Neural cell (in vitro differentiated cells): ENCODE data around the gene PTPRG. TPM values are rescaled to one million over a fixed set of nuclear protein-coding genes. Genes with fewer than 3 reads are reported as not detected.

Source experiments
- H2AFZ ChIP-seq: fragments of 200-600, 300-800 bp; sonication (generic), shearing (Covaris generic); 2 replicates; pipeline ENCODE4 v1.6.0; 2014; ENCODE audit warnings: low read depth, mild to moderate bottlenecking, antibody characterized with exemption, low read length, moderate library complexity
- H3F3A ChIP-seq: fragments of 200-600 bp; shearing (Covaris generic); 2 replicates; pipeline ENCODE4 v1.6.1; 2016; ENCODE audit warnings: mild to moderate bottlenecking, moderate library complexity, mixed read lengths, antibody characterized with exemption, low read length; ENCODE audit not compliant: insufficient read depth, poor library complexity, severe bottlenecking
- H3K27ac ChIP-seq: fragments of 200-600, 300-800 bp; sonication (generic), shearing (Covaris generic); 2 replicates; pipeline ENCODE4 v1.5.1; 2014; ENCODE audit warnings: mild to moderate bottlenecking, low read length, moderate library complexity
- H3K27me3 ChIP-seq: fragments of 300-800, 200-600 bp; sonication (generic), shearing (Covaris generic); 2 replicates; pipeline ENCODE4 v1.6.0; 2014; ENCODE audit warnings: mild to moderate bottlenecking, low read depth, low read length, moderate library complexity; ENCODE audit not compliant: insufficient read depth
- H3K36me3 ChIP-seq: fragments of 300-800, 200-600 bp; sonication (generic), shearing (Covaris generic); 2 replicates; pipeline ENCODE4 v1.5.1; 2014; ENCODE audit warnings: mild to moderate bottlenecking, antibody characterized with exemption, low read length, moderate library complexity; ENCODE audit not compliant: insufficient read depth
- H3K4me2 ChIP-seq: fragments of 300-800, 200-600 bp; sonication (generic), shearing (Covaris generic); 2 replicates; pipeline ENCODE4 v1.6.0; 2014; ENCODE audit warnings: mild to moderate bottlenecking, low read length
- H3K4me3 ChIP-seq: fragments of 300-800, 200-600 bp; sonication (generic), shearing (Covaris generic); 2 replicates; pipeline ENCODE4 v1.5.1; 2014; ENCODE audit warnings: mild to moderate bottlenecking, low read length, moderate library complexity
- H3K79me2 ChIP-seq: fragments of 200-600 bp; shearing (Covaris generic); replicated peaks from 2 replicates; pipeline ENCODE4 v1.6.0; 2014; ENCODE audit warnings: mild to moderate bottlenecking, low read length, moderate library complexity; ENCODE audit not compliant: insufficient read depth
- H3K9ac ChIP-seq: fragments of 300-800, 200-600 bp; sonication (generic), shearing (Covaris generic); 2 replicates; pipeline ENCODE4 v1.6.1; 2016; ENCODE audit warnings: mild to moderate bottlenecking, low read length, mixed read lengths
- H3K9me2 ChIP-seq: fragments of 200-600 bp; shearing (Covaris generic); 2 replicates; pipeline ENCODE4 v1.6.1; 2016; ENCODE audit warnings: mild to moderate bottlenecking, low read length, mixed read lengths; ENCODE audit not compliant: insufficient read depth
- H3K9me3 ChIP-seq: fragments of 200-600, 300-800 bp; sonication (generic), shearing (Covaris generic); 2 replicates; pipeline ENCODE4 v1.6.1; 2016; ENCODE audit warnings: mild to moderate bottlenecking, mixed run types, low read length, moderate library complexity, mixed read lengths
- H4K20me1 ChIP-seq: fragments of 200-600 bp; shearing (Covaris generic); 2 replicates; pipeline ENCODE4 v1.6.1; 2016; ENCODE audit warnings: mild to moderate bottlenecking, mixed run types; ENCODE audit not compliant: insufficient read depth
- EP300 ChIP-seq: fragments of 450-650 bp; conservative IDR thresholded peaks from 2 replicates; pipeline ENCODE4 v1.6.1; 2014; ENCODE audit warnings: antibody characterized with exemption, mild to moderate bottlenecking, moderate library complexity; ENCODE audit not compliant: poor library complexity, severe bottlenecking
- EZH2 ChIP-seq: fragments of 200-600, 300-800 bp; shearing (Covaris generic), sonication (generic); IDR thresholded peaks from 2 replicates; pipeline ENCODE4 v1.6.1; 2014; ENCODE audit warnings: antibody characterized with exemption, low read length, borderline replicate concordance, mild to moderate bottlenecking; ENCODE audit not compliant: insufficient read depth, poor library complexity, severe bottlenecking
- MXI1 ChIP-seq: fragments of 450-650 bp; conservative IDR thresholded peaks from 2 replicates; pipeline ENCODE4 v1.6.1; 2014; ENCODE audit warnings: antibody characterized with exemption, mild to moderate bottlenecking; ENCODE audit not compliant: poor library complexity, severe bottlenecking
- POLR2AphosphoS5 ChIP-seq: IDR thresholded peaks from 2 replicates; pipeline ENCODE4 v1.6.1; 2012
- RAD21 ChIP-seq: fragments of 450-650 bp; conservative IDR thresholded peaks from 2 replicates; pipeline ENCODE4 v1.6.1; 2014; ENCODE audit warnings: antibody characterized with exemption, mild to moderate bottlenecking, moderate library complexity
- SMC3 ChIP-seq: fragments of 450-650 bp; conservative IDR thresholded peaks from 2 replicates; pipeline ENCODE4 v1.6.1; 2014; ENCODE audit warnings: antibody characterized with exemption, mild to moderate bottlenecking, moderate library complexity; ENCODE audit not compliant: poor library complexity
- TAF1 ChIP-seq: IDR thresholded peaks from 2 replicates; pipeline ENCODE4 v1.6.1; 2012; ENCODE audit warnings: low read depth
- polyA plus RNA-seq: library from polyadenylated mRNA; depleted of rRNA; stranded (reverse); fragments of >200 nt; gene quantifications from 2 replicates; pipeline ENCODE4 v1.2.3, GENCODE V29; 2014
- TF ChIP-seq, protein P1 (sequence below): IDR thresholded peaks from 2 replicates; pipeline ENCODE4 v1.6.1; 2012; ENCODE audit warnings: borderline replicate concordance
- TF ChIP-seq, protein P2 (sequence below): fragments of 450-650 bp; IDR thresholded peaks from 2 replicates; pipeline ENCODE4 v1.5.1; 2014; ENCODE audit warnings: antibody characterized with exemption, mild to moderate bottlenecking, moderate library complexity; ENCODE audit not compliant: poor library complexity, severe bottlenecking

Gene PTPRG
- polyA plus RNA-seq, 1 donor from 2014 or later: 33.1 TPM

DNA sequence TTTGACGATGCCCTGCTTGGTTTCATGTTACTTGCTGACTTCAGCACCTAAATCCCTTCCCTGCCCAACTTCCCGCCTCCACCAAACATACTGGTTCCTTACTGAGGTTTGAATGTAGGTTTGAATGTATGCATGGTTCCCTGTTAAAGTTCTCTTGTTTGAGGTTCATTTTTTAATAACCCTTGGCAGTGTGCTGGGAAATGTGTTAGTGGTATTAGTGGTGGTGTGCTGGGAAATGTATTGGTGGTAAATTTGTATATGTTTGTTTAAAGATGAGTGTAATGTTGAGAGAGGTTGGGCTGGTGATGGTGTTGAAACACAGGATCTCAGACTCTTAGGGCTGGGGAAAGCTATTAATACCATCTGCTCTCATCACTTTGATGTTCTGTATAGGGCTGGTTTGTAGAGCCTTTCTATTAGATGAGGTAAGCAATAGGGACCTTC is 392.7 kb downstream of the PTPRG start:
- Histone ChIP-seq H3K4me3 (no peak overlapping the region), H3K27me3 (no peaks in the 10 kb centered on the region)
- TF ChIP-seq EP300 (no peak), EZH2 (no peak), SMC3 (no peak), POLR2AphosphoS5 (no peak), RAD21 (no peak), TAF1 (no peak)
- TF ChIP-seq, protein P1, sequence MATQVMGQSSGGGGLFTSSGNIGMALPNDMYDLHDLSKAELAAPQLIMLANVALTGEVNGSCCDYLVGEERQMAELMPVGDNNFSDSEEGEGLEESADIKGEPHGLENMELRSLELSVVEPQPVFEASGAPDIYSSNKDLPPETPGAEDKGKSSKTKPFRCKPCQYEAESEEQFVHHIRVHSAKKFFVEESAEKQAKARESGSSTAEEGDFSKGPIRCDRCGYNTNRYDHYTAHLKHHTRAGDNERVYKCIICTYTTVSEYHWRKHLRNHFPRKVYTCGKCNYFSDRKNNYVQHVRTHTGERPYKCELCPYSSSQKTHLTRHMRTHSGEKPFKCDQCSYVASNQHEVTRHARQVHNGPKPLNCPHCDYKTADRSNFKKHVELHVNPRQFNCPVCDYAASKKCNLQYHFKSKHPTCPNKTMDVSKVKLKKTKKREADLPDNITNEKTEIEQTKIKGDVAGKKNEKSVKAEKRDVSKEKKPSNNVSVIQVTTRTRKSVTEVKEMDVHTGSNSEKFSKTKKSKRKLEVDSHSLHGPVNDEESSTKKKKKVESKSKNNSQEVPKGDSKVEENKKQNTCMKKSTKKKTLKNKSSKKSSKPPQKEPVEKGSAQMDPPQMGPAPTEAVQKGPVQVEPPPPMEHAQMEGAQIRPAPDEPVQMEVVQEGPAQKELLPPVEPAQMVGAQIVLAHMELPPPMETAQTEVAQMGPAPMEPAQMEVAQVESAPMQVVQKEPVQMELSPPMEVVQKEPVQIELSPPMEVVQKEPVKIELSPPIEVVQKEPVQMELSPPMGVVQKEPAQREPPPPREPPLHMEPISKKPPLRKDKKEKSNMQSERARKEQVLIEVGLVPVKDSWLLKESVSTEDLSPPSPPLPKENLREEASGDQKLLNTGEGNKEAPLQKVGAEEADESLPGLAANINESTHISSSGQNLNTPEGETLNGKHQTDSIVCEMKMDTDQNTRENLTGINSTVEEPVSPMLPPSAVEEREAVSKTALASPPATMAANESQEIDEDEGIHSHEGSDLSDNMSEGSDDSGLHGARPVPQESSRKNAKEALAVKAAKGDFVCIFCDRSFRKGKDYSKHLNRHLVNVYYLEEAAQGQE: no peak
- TF ChIP-seq, protein P2, sequence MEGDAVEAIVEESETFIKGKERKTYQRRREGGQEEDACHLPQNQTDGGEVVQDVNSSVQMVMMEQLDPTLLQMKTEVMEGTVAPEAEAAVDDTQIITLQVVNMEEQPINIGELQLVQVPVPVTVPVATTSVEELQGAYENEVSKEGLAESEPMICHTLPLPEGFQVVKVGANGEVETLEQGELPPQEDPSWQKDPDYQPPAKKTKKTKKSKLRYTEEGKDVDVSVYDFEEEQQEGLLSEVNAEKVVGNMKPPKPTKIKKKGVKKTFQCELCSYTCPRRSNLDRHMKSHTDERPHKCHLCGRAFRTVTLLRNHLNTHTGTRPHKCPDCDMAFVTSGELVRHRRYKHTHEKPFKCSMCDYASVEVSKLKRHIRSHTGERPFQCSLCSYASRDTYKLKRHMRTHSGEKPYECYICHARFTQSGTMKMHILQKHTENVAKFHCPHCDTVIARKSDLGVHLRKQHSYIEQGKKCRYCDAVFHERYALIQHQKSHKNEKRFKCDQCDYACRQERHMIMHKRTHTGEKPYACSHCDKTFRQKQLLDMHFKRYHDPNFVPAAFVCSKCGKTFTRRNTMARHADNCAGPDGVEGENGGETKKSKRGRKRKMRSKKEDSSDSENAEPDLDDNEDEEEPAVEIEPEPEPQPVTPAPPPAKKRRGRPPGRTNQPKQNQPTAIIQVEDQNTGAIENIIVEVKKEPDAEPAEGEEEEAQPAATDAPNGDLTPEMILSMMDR: no peak

DNA sequence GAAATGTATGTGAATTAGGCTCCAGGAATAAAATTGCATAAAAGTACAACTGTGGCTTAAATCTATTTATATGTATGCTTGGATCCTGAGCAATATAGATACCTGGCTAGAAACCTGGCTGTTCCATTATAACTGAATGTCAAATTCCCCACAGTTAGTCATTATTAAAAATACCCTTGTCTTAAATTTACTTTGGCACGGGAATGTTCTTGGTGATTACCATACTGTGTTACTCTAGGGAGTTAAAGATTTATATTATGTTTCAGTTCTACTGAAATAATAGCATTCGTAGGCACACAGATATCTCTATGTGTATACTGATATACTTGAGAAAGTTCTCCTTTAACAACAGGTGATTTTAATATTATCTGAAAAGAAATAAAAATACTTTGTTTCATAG is 394.1 kb downstream of the PTPRG start:
- Histone ChIP-seq H3K4me2 (peak overlapping the region; percentile 21), H3K9ac (no peak overlapping the region), H3K4me3 (no peak overlapping the region), H3F3A (no peaks in the 10 kb centered on the region), H3K79me2 (no peaks in the 10 kb centered on the region), H3K36me3 (no peaks in the 10 kb centered on the region), H3K27ac (peak overlapping the region; percentile 59), H3K9me3 (no peaks in the 10 kb centered on the region), H3K9me2 (no peaks in the 10 kb centered on the region), H3K27me3 (no peaks in the 10 kb centered on the region), H4K20me1 (no peaks in the 10 kb centered on the region), H2AFZ (no peak overlapping the region)
- TF ChIP-seq MXI1: no peak
- TF ChIP-seq SMC3: no peak
- TF ChIP-seq EZH2: no peak
- TF ChIP-seq TAF1: no peak

More for the DNA sequence above, 392.7 kb downstream of the PTPRG start:
- Histone ChIP-seq H4K20me1 (no peaks in the 10 kb centered on the region), H3K9me3 (no peaks in the 10 kb centered on the region), H3K79me2 (no peaks in the 10 kb centered on the region), H3K9ac (no peak overlapping the region), H3K27ac (no peak overlapping the region), H3K4me2 (no peak overlapping the region), H3K9me2 (no peaks in the 10 kb centered on the region), H3K36me3 (no peaks in the 10 kb centered on the region), H3F3A (peaks cover 2% of the 10 kb centered on the region), H2AFZ (no peak overlapping the region)
